Esophagus squamous epithelium (tissue), 5 donors: ENCODE results near the gene RNF13. TPM values are rescaled to one million over a fixed set of nuclear protein-coding genes. Genes with fewer than 3 reads are reported as not detected.

Experiments
- DNase-seq: peaks from one replicate; lab custom pipeline; 2025; lab: John Stamatoyannopoulos, UW
- H3K27ac ChIP-seq, 4 donors: fragments of 200-600 bp; sonication (generic); one replicate each; pipeline ENCODE4 v1.5.1; 2016 to 2019; ENCODE audit warnings: mild to moderate bottlenecking in 1 of 4
- H3K27me3 ChIP-seq, 4 donors: fragments of 200-600 bp; sonication (generic); 1 replicate in 3 of 4; 2 replicates in 1 of 4; pipeline versions ENCODE4 v1.5.1 to v1.6.0; 2017 to 2021; ENCODE audit warnings: antibody characterized with exemption in 1 of 4
- H3K36me3 ChIP-seq, 3 donors: fragments of 200-600 bp; sonication (generic); one replicate each; pipeline ENCODE4 v1.5.1; 2016 to 2019
- H3K4me1 ChIP-seq, 3 donors: fragments of 200-600 bp; sonication (generic); one replicate each; pipeline ENCODE4 v1.5.1; 2017 to 2019
- H3K4me3 ChIP-seq, 4 donors: fragments of 200-600 bp; sonication (generic); 1 replicate in 3 of 4; 2 replicates in 1 of 4; pipeline ENCODE4 v1.5.1; 2016 to 2019; ENCODE audit warnings: mild to moderate bottlenecking in 2 of 4, moderate library complexity in 1 of 4
- H3K9me3 ChIP-seq, 3 donors: fragments of 200-600 bp; sonication (generic); one replicate each; pipeline ENCODE4 v1.5.1; 2016 to 2019
- CTCF ChIP-seq, 6 experiments: fragments of 450-650 bp in 4 of 6; fragments of 200-600 bp in 2 of 6; sonication (generic) in 2 of 6; IDR thresholded peaks; one replicate each; pipeline ENCODE4 v1.5.1; 2016 to 2019; ENCODE audit warnings: antibody characterized with exemption in 6 of 6, mild to moderate bottlenecking in 4 of 6, moderate library complexity in 4 of 6
- POLR2A ChIP-seq, 4 donors: fragments of 450-650 bp; IDR thresholded peaks; one replicate each; pipeline ENCODE4 v1.6.1; 2017; ENCODE audit warnings: antibody characterized with exemption in 4 of 4, mild to moderate bottlenecking in 4 of 4, moderate library complexity in 3 of 4
- WGBS, 2 donors: methylation state at CpG; one replicate each; pipeline ENCODE4 v1.1.5; 2018; 5-methylcytosine and 5-hydroxymethylcytosine counted together
- intact Hi-C: fragments of 100-400 bp; cut with DNase I; formaldehyde crosslinking; loops from one replicate; pipeline ENCODE4 v1.15.0; 2022
- total RNA-seq, 4 donors: library from RNA; depleted of rRNA; stranded (reverse); fragments of >200 nt; gene quantifications; one replicate each; pipeline ENCODE4 v1.1.0, GENCODE V29; 2016
- donor health status: DM: yes; HTN: yes; CAD: no.

Gene RNF13
- 10 to 100 TPM; 17.4 to 70.4 (median 45.8) TPM for total RNA-seq

- TF ChIP-seq POLR2A (IDR thresholded peaks at IDR 0.05) (peak in 3 of 4 donors; percentile 66 to 84 (median 79)), CTCF (IDR thresholded peaks at IDR 0.05) (peak in 1 of 6 experiments; percentile 6)
- Histone ChIP-seq H3K4me3 (peak within 1 kb of the TSS; percentile 68 to 94 (median 78)), H3K27me3 (no peaks in the 10 kb centered on the region), H3K36me3 (no peaks in the 10 kb centered on the region), H3K27ac (peak within 1 kb of the TSS; percentile 94 to 100 (median 99)), H3K9me3 (no peaks in the 10 kb centered on the region), H3K4me1 (peaks cover 17 to 71% (median 28%) of the 10 kb centered on the region in 3 donors)
- WGBS, 2 donors = 0% methylated on average over 1 to 8 of the region's 56 CpGs
- DNase-seq = peak; percentile 84
- intact Hi-C loops = no loop called here
These were observed at the start of gene RNF13 for GRCh38 chr3:149812606-149813366. Gene RNF13 (plus strand): TSS chr3:149813215. CDS start chr3:149846027, 32,812 bp downstream.

GRCh38 chr3:149763565-149764195 lies 49.3 kb upstream of the RNF13 start:
- no peaks in the 10 kb centered on the region for H3K9me3 ChIP-seq
- no peak overlapping the region for H3K27ac ChIP-seq
- no peaks in the 10 kb centered on the region for H3K4me1 ChIP-seq
- DNase-seq = no peak
- no peak for TF ChIP-seq POLR2A (IDR thresholded peaks at IDR 0.05)
- TF ChIP-seq CTCF (IDR thresholded peaks at IDR 0.05) = no peak
- intact Hi-C loops = no loop called here
- no peak overlapping the region for H3K4me3 ChIP-seq
- 57 to 78% methylated on average over 2 to 3 of the region's 3 CpGs for WGBS, 2 donors
- H3K27me3 ChIP-seq = peaks cover 0 to 57% (median 0%) of the 10 kb centered on the region in 4 donors
- H3K36me3 ChIP-seq = no peaks in the 10 kb centered on the region

- TF ChIP-seq CTCF (IDR thresholded peaks at IDR 0.05) = no peak
- no peak for TF ChIP-seq POLR2A (IDR thresholded peaks at IDR 0.05)
- peaks cover 0 to 50% (median 0%) of the 10 kb centered on the region in 4 donors for H3K27me3 ChIP-seq
- WGBS, 2 donors = 57 to 72% methylated on average over 1 of the region's 1 CpG
These were observed 48.7 kb upstream of the RNF13 start for GRCh38 chr3:149764302-149764701.

GRCh38 chr3:149765762-149766334 lies 47.2 kb upstream of the RNF13 start:
- no peak overlapping the region for H3K4me3 ChIP-seq
- H3K36me3 ChIP-seq = no peaks in the 10 kb centered on the region
- peaks cover 0 to 49% (median 0%) of the 10 kb centered on the region in 4 donors for H3K27me3 ChIP-seq
- DNase-seq = no peak
- no peaks in the 10 kb centered on the region for H3K9me3 ChIP-seq
- H3K4me1 ChIP-seq = no peaks in the 10 kb centered on the region
- TF ChIP-seq CTCF (IDR thresholded peaks at IDR 0.05) (peak; percentile 16 to 45 (median 38)), POLR2A (IDR thresholded peaks at IDR 0.05) (no peak)
- WGBS, 2 donors = 59 to 70% methylated on average over 2 of the region's 2 CpGs
- no peak overlapping the region for H3K27ac ChIP-seq
- intact Hi-C loops = no loop called here

More at GRCh38 chr3:149764302-149764701, 48.7 kb upstream of the RNF13 start:
- H3K27ac ChIP-seq = no peak overlapping the region
- no peaks in the 10 kb centered on the region for H3K36me3 ChIP-seq
- no peaks in the 10 kb centered on the region for H3K9me3 ChIP-seq
- intact Hi-C loops = no loop called here
- no peak for DNase-seq
- no peaks in the 10 kb centered on the region for H3K4me1 ChIP-seq
- H3K4me3 ChIP-seq = no peak overlapping the region
